Peyer's patch (tissue), 4 donors: ENCODE results near the gene GSTA2. TPM values are rescaled to one million over a fixed set of nuclear protein-coding genes. Genes with fewer than 3 reads are reported as not detected.
A peak's percentile ranks its signal among the peaks of the same experiment; 100 is the strongest.

Experiments
- DNase-seq, 3 donors: peaks; one replicate each; pipeline ENCODE4 v3.0.0-alpha.2; 2017 to 2019
- H3K27ac ChIP-seq, 4 donors: fragments of 200-600 bp; sonication (generic); one replicate each; pipeline ENCODE4 v1.5.1; 2016 to 2019
- H3K27me3 ChIP-seq, 2 donors: fragments of 200-600 bp; sonication (generic); one replicate each; pipeline ENCODE4 v1.5.1; 2019
- H3K36me3 ChIP-seq, 3 donors: fragments of 200-600 bp; sonication (generic); one replicate each; pipeline ENCODE4 v1.5.1; 2016 to 2019
- H3K4me1 ChIP-seq, 4 donors: fragments of 200-600 bp; sonication (generic); one replicate each; pipeline ENCODE4 v1.5.1; 2016 to 2019
- H3K4me3 ChIP-seq, 4 donors: fragments of 200-600 bp; sonication (generic); 1 replicate in 3 of 4; 2 replicates in 1 of 4; pipeline ENCODE4 v1.5.1; 2016 to 2019; ENCODE audit warnings: mild to moderate bottlenecking in 1 of 4
- H3K9me3 ChIP-seq, 4 donors: fragments of 200-600 bp; sonication (generic); one replicate each; pipeline ENCODE4 v1.5.1; 2016 to 2019; ENCODE audit warnings: mild to moderate bottlenecking in 1 of 4
- CTCF ChIP-seq, 6 experiments: fragments of 450-650 bp in 4 of 6; fragments of 200-600 bp in 2 of 6; sonication (generic) in 1 of 6; IDR thresholded peaks; one replicate each; pipeline ENCODE4 v1.5.1; 2017 to 2019; ENCODE audit warnings: antibody characterized with exemption in 6 of 6, mild to moderate bottlenecking in 3 of 6, moderate library complexity in 1 of 6
- POLR2A ChIP-seq, 2 donors: fragments of 450-650 bp; IDR thresholded peaks; one replicate each; pipeline ENCODE4 v1.5.1; 2017; ENCODE audit warnings: antibody characterized with exemption in 2 of 2, mild to moderate bottlenecking in 2 of 2, moderate library complexity in 2 of 2
- total RNA-seq, 4 donors: library from RNA; depleted of rRNA; stranded (reverse); fragments of >200 nt; gene quantifications; one replicate each; pipeline ENCODE4 v1.1.0, GENCODE V29; 2016

Gene GSTA2
- total RNA-seq, 4 donors from 2014 or later = 15.7 to 92.2 (median 58.4) TPM

GRCh38 chr6:52741872-52742271 is 21.4 kb downstream of the GSTA2 start:
- no peaks in the 10 kb centered on the region for H3K4me1 ChIP-seq
- no peak overlapping the region for H3K4me3 ChIP-seq
- no peak overlapping the region for H3K27ac ChIP-seq
- no peaks in the 10 kb centered on the region for H3K36me3 ChIP-seq
- no peaks in the 10 kb centered on the region for H3K9me3 ChIP-seq
- H3K27me3 ChIP-seq = no peaks in the 10 kb centered on the region
- TF ChIP-seq CTCF (IDR thresholded peaks at IDR 0.05) = no peak
- TF ChIP-seq POLR2A (IDR thresholded peaks at IDR 0.05) = no peak
- DNase-seq = no peak

- Histone ChIP-seq H3K4me1 (peaks cover 0 to 10% (median 0%) of the 10 kb centered on the region in 4 donors), H3K27me3 (no peaks in the 10 kb centered on the region), H3K9me3 (no peaks in the 10 kb centered on the region), H3K4me3 (no peak overlapping the region), H3K36me3 (no peaks in the 10 kb centered on the region), H3K27ac (no peak overlapping the region)
- TF ChIP-seq CTCF (IDR thresholded peaks at IDR 0.05) (no peak), POLR2A (IDR thresholded peaks at IDR 0.05) (no peak)
- no peak for DNase-seq
Observed at GRCh38 chr6:52739627-52740026, 23.6 kb downstream of the GSTA2 start.

- Histone ChIP-seq H3K27me3 (no peaks in the 10 kb centered on the region), H3K4me1 (peaks cover 0 to 12% (median 0%) of the 10 kb centered on the region in 4 donors), H3K4me3 (no peak overlapping the region), H3K36me3 (no peaks in the 10 kb centered on the region), H3K27ac (no peak overlapping the region), H3K9me3 (no peaks in the 10 kb centered on the region)
- no peak for TF ChIP-seq POLR2A (IDR thresholded peaks at IDR 0.05)
- no peak for TF ChIP-seq CTCF (IDR thresholded peaks at IDR 0.05)
- DNase-seq = no peak
Observed at GRCh38 chr6:52739134-52739533, 24.1 kb downstream of the GSTA2 start.

DNA sequence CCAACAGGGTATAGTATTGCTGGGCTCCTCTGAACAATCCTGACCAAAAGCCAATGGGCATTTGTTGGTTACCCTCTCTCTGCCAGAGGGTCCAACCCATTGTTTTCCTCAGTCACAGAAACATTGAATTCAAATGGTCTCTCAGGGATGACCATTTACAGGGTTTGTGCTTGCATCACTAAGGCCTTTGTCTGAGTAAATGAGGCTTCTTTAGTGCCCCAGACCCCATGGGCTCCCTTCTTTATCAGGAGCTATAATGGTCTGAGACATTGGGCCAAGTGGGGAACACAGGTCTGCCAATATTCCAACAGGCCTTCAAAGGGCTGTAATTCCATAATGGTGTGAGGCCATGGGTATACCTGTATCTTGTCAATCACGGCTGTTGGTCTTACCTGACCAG is 27.1 kb downstream of the GSTA2 start:
- H3K4me3 ChIP-seq = no peak overlapping the region
- H3K27ac ChIP-seq = no peak overlapping the region
- no peaks in the 10 kb centered on the region for H3K27me3 ChIP-seq
- peaks cover 0 to 12% (median 0%) of the 10 kb centered on the region in 4 donors for H3K4me1 ChIP-seq
- no peaks in the 10 kb centered on the region for H3K9me3 ChIP-seq
- H3K36me3 ChIP-seq = no peaks in the 10 kb centered on the region
- TF ChIP-seq CTCF (IDR thresholded peaks at IDR 0.05) = no peak
- TF ChIP-seq POLR2A (IDR thresholded peaks at IDR 0.05) = no peak
- DNase-seq = no peak

DNA sequence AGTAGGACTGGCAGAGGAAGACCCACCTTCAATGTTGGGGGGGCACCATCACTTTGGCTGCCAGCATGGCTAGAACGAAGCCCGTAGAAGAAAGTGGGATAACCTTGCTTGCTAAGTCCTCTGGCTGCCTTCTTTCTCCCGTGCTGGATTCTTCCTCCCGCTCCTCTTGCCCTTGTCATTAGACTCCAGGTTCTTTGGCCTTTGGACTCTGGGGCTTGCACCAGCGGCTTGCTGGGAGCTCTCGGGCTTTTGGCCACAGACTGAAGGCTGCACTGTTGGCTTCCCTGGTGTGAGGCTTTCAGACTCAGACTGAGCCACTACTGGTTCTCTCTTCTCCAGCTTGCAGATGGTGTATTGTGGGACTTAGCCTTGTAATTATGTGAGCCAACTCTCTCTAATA is 28.2 kb downstream of the GSTA2 start:
- peak in 2 of 3 donors; percentile 66 to 67 for DNase-seq
- Histone ChIP-seq H3K4me3 (no peak overlapping the region), H3K27ac (peak overlapping the region in 1 of 4 donors; percentile 68), H3K9me3 (no peaks in the 10 kb centered on the region), H3K36me3 (no peaks in the 10 kb centered on the region), H3K27me3 (no peaks in the 10 kb centered on the region), H3K4me1 (peaks cover 0 to 12% (median 0%) of the 10 kb centered on the region in 4 donors)
- TF ChIP-seq CTCF (IDR thresholded peaks at IDR 0.05) (no peak), POLR2A (IDR thresholded peaks at IDR 0.05) (no peak)

GRCh38 chr6:52734072-52734471 is 29.2 kb downstream of the GSTA2 start:
- peaks cover 0 to 12% (median 0%) of the 10 kb centered on the region in 4 donors for H3K4me1 ChIP-seq
- H3K27ac ChIP-seq = no peak overlapping the region
- no peak for DNase-seq
- H3K9me3 ChIP-seq = no peaks in the 10 kb centered on the region
- TF ChIP-seq POLR2A (IDR thresholded peaks at IDR 0.05) (no peak), CTCF (IDR thresholded peaks at IDR 0.05) (no peak)
- H3K4me3 ChIP-seq = no peak overlapping the region
- H3K27me3 ChIP-seq = no peaks in the 10 kb centered on the region
- H3K36me3 ChIP-seq = no peaks in the 10 kb centered on the region
